GM18873 (cell line): ENCODE data around the gene NUPR1.
"Not testable (repeated sequence)": the region's sequence is repeated elsewhere in the genome, so short reads cannot be mapped to it uniquely, and the experiment has no call there.

Source experiments
- ATAC-seq: cut with Tn5 transposase; IDR thresholded peaks from one replicate; pipeline ENCODE4 v1.9.1; 2021; ENCODE audit warnings: mild to moderate bottlenecking, moderate library complexity, moderate number of reproducible peaks; ENCODE audit not compliant: unreplicated experiment, low FRiP score

NUPR1 gene

DNA sequence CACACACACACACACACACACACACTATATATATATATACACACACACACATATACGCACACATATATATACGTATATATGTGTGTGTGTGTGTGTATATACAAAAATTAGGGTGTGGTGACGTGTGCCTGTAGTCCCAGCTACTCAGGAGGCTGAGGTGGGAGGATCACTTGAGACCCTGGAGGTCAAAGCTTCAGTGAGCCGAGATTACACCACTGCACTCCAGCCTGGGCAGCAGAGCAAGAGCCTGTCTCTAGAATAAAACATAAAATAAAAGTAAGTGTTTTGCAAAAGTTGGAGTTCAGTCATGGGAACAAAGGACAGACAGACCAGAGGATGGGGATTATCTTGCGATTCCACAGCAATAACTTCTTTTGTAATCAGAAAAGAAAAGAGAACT lies 10.8 kb downstream of the NUPR1 start:
- ATAC-seq: no peak

DNA sequence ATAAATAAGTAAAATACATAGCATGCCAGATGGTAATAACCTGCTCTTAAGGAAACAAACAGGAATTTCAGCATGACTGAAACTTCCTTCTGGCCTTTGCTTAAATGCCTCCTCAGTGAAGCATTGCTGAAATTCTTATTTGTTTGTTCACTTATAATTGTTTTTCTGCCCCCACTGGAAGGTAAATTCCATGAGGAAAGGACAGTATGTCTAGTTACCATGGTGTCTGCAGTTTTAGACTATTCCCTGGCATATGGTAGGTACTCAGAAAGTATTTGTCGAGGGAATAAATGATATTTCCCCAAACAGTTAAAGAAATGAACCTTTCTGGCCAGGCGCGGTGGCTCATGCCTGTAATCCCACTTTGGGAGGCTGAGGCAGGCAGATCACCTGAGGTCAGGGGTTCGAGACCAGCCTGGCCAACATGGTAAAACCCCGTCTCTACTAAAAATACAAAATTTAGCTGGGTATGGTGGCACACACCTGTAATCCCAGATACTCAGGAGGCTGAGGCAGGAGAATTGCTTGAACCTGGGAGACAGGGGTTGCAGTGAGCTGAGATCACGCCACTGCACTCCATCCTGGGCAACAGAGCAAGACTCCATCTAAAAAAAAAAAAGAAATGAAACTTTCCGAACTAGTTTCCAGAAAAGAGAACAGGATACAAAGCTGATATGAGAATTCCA lies 11.5 kb downstream of the NUPR1 start:
- not testable (repeated sequence) for ATAC-seq

DNA sequence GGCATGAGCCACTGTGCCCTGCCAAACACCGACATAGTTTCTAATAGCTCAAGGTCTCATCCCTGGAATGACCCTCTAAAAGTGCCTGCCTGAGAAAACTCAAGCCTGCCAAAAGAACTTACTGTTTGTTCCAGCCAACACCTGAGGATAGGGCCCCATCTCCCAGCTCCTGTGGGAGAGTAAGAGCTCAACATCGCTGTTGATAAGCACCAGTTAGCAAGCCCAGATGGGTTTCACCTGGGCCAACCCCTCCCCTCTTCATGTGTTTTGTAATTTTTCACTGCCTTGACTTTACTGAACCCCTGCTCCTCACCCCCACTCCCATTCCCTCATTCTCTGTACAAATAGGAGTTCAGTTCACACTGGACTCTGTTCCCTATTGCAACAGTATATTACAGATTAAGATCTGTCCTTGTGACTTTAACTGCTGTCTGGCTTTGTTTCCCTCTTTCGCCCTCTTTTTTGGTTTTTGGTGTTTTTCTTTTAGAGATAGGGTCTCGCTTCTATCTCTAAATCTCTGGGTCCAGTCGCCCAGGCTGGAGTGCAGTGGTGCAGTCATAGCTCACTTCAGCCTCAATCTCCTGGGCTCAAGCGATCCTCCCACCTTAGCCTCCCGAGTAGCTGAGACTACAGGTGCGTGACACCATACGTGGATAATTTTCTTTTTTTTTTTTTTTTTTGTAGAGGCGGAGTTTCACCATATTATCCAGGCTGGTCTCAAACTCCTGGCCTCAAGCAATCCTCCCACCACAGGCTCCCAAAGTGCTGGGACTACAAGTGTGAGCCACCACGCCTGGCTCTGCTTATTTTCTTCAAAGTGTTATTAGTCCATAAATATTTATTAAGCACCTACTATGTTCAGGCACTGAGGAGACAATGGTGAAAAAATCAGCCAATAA lies 12.3 kb downstream of the NUPR1 start:
- ATAC-seq: no peak

DNA sequence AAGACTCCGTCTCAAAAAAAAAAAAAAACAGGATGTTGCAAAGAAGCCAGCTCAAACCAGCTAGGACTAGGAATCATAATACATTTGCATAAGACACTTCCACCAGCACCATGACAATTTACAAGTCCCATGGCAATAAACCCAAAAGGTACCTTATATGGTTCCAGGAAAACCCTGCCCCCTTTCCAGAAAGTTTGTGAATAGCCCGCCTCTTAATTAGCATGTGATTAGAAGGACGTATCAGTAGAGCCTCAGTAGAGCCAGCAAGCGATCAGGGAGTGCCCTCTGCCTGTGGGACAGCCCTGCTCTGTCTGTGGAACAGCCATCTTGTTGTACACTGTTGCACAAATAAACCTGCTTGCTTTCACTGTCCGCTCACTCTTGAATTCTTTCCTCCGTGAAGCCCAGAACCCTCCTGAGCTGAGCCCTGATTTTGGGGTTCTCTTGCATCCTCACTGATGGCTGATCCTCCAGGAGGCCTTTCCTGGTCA lies 14.0 kb downstream of the NUPR1 start:
- no peak for ATAC-seq

DNA sequence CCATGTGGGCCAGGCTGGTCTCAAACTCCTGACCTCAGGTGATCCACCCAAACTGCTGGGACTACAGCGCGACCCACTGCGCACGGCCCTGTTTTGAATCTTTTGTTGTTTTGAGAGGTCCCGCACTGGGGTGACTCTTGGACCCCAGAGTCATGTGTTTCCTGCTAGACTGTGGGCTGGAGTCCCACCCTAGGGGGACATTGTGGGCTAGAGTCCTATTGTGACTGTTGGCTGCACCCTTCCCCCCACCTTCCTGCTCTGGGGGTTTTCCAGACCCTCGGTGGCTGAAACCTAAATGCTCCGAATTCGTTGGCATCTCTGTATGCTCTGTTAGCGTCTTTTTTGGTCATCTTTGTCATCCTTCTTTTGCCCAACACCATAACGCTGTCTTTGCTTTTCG lies 16.0 kb downstream of the NUPR1 start:
- ATAC-seq: no peak

DNA sequence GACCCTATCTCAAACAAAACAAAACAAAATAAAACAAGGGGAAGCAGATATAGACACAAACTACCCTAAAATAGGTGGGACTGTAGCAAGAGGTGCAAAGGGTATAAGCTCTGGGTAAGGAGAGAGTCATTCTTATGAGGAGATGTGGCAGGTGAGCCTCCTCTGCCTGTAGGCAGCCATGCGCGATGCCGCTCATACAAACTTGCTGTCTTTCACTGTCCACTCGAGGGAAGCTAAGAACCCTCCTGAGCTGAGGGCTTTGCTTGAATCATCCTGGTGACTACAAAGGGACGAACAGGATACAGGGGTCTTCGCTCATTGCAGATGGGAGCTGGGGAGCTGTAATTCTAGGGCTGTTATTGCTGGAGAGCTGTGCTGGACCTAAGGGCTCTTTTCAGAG lies 17.3 kb downstream of the NUPR1 start:
- ATAC-seq: no peak

DNA sequence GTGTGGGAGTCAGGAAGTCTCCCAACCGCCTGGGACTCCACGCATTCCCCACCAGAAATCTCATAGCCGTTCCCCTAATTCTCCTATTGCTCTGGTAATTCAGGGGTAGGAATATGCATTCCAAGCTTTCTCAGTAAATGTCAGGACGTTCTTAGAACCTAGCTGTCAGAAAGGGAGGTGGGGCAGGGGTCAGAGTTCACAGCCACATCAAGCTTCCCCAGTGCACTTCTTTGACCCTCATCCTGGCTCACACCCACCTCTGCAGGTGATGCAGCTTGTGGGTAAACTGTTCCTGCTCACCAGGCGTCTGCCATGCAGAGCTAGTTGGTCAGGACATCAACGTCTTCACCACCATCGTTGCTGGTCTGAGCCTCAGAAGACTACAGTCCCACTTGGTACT lies 18.1 kb downstream of the NUPR1 start:
- no peak for ATAC-seq

DNA sequence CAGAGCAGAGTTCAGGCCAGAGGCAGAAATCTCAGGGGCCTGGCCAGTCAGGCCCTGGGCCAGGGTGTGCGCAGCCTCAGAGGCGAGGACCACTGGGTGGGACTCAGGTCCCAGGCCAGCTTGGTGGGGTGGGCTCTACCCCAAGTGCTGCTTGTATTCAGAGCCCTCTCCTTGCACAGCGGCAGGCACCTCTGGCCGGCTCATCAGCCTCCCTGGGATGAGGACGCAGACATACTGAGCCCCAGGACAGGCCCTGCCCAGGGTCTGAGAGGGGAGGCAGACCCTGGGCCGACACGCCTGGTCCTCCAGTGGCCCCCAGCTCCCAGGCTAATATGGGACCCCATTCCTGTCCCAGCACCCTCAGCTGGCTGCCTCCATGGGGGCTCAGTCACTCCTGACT lies 24.5 kb downstream of the NUPR1 start:
- no peak for ATAC-seq

DNA sequence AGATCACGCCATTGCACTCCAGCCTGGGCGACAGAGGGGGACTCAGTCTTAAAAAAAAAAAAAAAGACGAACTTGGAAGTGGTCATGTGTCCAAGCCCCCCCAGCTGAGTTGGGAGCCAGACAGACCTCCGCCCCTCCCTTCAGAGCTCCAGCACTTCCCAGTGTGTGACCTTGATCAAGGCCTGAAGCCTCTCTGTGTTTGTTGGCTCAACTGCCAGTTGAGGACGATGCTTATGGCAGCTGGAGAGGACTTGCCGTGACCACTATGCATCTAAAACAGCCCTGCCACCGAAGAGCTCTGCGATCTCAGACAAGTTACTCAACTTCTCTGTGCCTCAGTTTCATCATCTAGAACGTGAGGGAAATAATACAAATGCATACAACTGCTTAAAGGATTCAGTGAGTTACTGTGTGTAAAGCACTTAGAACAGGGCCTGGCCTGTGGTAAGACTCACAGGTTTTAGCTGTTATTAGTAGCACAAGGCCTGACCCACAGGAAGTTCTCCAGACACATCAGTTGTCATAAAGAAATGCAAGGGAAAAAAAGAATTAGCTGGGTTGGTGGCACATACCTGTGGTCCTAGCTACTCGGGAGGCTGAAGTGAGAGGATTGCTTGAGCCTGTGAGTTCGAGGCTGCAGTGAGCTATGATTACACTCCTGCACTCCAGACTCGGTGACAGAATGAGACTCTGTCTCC lies 25.1 kb downstream of the NUPR1 start:
- ATAC-seq: no peak

DNA sequence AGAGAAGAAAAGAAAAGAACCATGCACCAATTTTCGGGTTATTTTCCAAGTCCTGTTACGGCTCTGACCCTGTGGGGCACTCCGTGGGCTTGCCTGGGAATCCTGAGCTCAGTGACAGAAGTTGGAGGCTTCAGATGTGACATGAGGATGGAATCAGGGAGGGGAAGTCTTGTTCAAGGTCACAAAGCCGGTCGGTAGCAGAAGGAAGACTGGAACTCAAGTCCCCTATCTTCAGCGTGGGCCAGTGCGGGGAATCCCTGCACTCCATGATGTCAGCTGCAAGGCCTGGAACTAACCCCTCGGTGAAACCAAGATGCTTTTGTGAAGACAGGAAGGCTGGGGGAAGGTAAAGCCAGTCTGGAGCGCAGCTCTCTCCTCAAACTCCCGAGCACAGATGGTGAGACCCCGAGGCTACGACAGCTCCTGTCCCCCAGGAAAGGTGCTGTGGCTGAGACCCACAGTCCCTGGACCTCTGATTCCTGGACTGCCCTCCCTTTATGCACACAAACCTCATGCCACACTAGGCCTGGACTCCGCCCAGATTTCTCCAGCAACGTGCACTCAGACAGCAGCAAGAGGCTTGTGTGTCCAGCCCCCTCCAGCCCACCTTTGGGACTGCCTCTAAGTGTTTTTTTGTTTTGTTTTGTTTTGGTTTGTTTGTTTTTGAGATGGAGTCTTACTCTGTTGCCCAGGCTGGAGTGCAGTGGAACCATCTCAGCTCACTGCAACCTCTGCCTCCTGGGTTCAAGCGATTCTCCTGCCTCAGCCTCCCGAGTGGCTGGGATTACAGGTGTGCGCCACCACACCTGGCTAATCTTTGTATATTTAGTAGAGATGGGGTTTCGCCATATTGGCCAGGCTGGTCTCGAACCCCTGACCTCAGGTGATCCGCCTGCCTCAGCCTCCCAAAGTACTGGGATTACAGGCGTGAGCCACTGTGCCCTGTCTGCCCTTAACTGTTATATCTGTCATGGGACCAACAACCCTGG lies 26.7 kb downstream of the NUPR1 start:
- ATAC-seq: no peak

DNA sequence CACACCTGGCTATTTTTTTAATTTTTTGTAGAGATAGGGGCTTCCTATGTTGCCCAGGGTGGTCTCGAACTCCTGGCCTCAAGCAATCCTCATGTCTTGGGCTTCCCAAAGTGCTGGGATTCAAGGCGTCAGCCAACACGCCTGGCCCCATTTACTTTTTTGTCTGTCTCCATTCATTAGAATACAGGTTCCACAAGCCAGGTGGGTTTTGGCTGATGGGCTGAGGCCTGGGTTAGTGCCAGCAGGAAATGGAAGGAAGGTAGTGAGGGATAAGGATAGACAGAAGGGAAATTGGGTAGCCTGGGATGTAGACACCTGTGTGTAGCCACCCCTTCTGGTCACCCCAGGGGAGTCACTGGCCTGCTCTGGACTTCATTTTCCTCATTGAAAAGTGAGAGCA lies 27.7 kb downstream of the NUPR1 start:
- ATAC-seq: no peak

DNA sequence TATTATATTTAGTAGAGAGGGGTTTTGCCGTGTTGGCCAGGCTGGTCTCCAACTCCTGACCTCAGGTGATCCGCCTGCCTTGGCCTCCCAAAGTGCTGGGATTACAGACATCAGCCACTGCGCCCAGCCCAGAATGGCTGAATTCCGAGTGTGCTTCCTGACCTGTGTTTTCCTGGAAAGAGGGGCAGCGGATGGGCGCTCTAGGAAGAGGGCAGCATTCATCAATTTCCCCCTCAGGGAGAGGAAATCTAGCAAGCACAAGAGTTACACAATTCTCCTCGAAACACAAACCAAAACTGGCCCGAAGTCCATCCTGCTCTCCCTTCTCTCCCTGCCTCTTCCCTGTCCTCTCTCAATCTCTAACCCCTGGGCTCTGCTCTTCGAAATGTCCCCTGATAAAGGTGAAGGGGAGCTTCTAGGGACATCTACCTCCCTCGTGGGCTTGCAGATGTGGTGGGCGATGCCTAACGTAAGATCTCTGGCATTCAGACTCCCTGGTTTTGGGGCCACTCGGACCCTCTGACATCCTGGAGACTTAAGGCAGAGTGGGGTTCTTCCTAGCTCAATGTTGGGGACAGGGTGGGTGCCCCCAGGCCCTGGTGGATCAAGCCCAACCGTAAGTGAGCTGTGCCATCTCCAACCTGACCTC lies 33.2 kb downstream of the NUPR1 start:
- ATAC-seq: no peak

DNA sequence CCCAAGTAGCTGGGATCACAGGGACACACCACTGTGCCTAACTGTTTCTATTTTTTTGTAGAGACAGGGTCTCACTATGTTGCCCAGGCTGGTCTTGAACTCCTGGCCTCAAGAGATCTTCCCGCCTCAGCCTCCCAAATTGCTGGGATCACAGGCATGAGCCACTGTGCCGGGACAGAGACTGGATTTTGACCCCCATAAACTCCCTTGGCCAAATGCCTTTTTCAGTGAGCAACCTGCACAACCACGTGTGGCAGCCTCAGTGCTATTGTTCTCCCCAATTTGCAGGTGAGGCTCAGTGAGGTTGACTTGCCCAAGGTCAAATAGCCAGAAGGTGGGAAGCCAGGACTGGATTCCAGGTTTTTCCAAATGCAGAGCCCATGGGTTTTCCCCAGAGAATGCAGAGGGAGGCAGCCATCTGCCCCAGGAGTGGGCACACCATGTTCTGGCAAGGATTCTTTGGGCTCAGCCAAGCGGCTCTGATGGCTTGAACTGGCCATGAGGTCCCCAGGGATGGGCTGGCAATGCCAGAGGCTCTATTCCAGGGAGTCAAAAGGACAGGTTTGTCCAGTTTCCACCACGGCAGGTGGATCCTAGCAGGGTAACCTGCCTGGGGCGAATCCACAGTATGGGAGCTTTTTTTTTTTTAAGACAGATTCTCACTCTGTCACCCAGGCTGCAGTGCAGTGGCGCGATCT lies 33.9 kb downstream of the NUPR1 start:
- no peak for ATAC-seq

DNA sequence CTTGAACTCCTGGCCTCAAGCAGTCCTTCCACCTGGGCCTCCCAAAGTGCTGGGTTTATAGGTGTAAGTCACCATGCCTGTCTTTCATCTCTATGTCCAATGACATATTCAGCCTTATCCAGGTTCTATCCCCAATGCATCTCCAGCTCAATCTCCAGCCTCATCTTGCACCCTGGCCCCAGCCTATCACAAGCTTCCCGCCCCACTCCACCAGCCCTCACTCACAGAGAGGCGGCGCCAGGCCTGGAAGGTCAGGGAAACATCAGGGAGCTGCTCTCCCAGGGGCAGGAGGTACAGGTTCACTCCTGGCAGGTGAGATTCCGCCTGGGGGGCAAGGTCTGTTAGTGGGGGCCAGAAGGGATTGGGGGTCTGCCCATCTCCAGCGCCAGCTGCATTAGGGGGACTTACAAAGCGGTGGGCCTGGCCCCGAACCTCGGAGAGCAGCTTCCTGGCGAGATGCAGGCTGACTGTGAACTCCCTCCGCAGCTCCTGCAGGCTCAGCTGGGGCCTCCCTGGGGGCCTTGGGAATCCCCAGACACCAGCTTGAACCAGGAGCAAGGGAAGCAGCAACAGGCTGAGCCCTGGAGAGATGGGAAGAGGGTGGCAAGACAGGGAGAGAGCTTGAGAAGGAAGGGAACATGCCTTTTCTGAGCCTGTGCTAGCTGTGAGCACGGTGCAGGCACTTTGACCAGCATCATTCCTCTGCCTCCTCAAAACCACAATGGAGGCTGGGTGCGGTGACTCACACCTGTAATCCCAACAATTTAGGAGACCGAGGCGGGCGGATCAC lies 35.1 kb downstream of the NUPR1 start:
- no peak for ATAC-seq

DNA sequence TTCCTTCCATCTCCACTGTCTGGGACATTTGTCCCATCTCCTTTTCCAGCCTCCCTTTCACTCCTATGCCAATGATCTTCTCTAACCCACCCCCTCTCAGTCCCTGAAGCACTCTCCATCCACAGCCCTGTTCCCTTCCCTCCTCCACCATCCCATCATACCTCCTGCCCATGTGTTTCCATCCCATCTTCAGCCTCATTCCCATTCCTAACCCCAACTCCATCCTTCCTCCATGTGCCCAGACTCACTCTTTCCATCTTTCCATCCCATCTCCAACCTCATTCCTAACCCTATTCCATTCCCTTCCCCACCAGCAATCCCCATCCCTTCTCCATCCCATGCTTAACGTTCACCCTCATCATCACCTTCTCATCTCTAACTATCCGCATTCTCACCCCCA lies 36.5 kb downstream of the NUPR1 start:
- ATAC-seq: no peak

DNA sequence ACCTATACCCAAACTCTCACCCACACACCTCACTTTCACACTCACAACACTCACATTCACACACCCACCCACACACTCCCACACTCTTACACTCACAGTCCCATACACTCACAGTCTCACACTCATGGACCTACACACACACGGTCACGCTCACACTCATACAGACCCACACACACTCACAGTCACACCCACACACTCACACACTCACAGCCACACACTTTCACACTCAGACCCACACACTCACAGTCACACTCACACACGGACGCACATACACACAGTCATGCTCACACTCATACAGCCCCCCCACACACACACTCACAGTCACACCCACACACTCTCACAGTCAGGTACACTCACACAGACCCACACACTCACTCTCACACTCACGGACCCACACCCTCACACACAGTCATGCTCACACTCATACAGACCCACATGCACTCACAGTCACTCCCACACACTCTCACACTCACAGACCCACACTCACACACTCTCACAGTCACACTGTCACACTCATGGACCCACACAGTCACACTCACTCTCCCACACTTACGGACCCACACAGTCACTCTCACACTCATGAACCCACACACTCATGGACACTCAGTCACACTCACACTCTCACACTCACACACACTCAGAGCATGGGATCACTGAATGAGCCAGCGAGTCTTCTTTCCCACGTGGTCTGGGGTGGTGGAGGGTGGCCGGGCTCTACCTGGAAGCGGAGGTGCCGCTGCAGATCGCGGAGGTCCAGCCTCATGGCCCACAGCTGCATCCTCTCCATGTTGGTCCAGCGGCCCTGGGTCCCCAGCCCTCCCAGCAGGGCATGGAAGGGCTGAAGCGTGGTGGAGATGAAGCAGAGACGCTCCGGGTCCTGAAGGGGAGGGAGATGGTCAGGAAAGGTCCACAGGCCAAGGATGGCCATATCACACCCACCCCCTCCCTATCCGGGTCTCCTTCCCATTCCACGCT lies 37.2 kb downstream of the NUPR1 start:
- ATAC-seq: no peak
